Dermis microvascular lymphatic vessel endothelial cell (primary cell): ENCODE measurements around the gene ABAT. TPM values are rescaled to one million over a fixed set of nuclear protein-coding genes. Genes with fewer than 3 reads are reported as not detected.
"Not testable (repeated sequence)": the region's sequence is repeated elsewhere in the genome, so short reads cannot be mapped to it uniquely, and the experiment has no call there.

ENCODE experiments used
- DNase-seq, 2 donors: peaks; one replicate each; pipeline versions ENCODE4 v3.0.0 to v3.0.0-alpha.2; 2010; ENCODE audit warnings: low read depth in 2 of 2
- total RNA-seq: library from RNA; depleted of rRNA; stranded (reverse); fragments of >200 nt; gene quantifications from 2 replicates; pipeline ENCODE4 v1.2.1, GENCODE V29; 2014

The ABAT gene
- total RNA-seq, 1 donor from 2014 or later: 1.2 TPM

DNA sequence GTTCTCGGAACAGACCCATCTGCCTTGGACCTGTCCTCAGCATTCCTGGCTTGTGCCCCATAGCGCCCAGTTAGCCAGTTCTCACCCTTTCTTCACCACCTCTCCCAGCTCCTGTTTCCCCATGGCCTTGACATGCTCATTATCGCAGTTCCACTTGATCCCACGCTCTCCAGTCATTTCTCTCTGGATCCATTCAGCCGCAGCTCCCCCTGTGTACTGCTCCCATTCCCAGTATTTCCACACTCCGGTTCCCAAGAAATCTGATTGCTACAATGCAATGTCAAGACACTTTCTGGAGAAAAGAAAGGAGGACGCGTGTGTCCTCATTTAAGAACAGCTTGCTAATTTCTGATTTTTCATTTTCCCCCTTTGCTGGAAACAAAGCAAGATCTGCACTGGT is 67.7 kb downstream of the ABAT start:
- no peak for DNase-seq

- not testable (repeated sequence) for DNase-seq
These were observed 74.5 kb downstream of the ABAT start for GRCh38 chr16:8748944-8749343.

- peak; percentile 14 to 51 for DNase-seq
These were observed 77.3 kb downstream of the ABAT start for GRCh38 chr16:8751481-8752311.

GRCh38 chr16:8752706-8753105 is 78.3 kb downstream of the ABAT start:
- DNase-seq: no peak

DNA sequence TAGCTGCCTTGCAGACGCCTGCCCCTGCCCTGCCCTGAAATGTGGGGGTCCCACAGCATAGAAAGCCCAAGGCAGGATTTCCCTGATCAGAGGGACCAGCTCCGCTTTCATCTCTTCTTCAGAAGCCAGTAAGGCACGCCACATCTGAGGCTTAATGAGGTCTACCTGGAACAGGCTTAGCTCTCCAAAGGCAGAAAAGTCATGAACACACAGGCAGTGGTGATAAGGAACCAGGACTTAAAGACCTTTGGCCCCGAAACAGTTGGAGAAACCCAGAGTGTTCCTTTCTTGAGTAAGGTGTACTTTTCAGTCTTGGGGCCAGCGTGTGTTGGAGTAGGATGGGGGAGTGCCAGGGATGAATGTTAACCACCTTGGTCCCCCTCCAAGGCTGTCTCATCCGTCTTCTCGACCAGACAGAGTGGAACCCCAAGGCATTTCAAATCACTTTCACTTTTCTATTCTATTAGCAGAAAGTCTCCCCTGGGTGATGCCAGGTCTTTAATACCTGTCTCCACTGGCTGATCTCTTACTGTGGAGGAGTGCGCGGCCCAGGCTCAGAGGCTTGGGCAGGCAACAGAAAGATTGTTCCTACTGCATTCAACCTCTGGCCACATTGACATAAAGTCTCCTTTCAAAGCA is 79.1 kb downstream of the ABAT start:
- DNase-seq: no peak

- no peak for DNase-seq
These were observed 82.3 kb downstream of the ABAT start for GRCh38 chr16:8756755-8757154.

- DNase-seq: no peak
These were observed 83.6 kb downstream of the ABAT start for GRCh38 chr16:8758022-8758421.

DNA sequence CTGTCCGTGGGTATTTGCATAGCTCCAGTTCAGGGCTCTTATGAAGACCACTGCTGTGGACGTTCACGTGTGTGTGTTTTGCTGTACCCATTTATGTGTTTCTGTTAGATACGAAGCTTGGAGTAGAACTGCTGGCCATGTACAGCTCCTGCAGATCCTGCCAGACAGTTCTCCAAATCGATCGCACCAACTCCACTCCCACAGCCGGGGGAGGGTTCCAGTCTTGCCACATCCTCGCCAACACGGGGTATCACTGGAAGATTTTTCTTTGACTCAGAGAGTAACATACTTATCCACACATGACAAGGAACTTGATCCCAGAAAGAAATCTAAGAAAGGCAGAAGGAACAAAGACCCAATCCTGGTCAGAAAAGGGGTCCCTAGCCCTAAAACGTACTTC is 85.6 kb downstream of the ABAT start:
- no peak for DNase-seq

GRCh38 chr16:8761078-8761477 is 86.7 kb downstream of the ABAT start:
- no peak for DNase-seq

DNA sequence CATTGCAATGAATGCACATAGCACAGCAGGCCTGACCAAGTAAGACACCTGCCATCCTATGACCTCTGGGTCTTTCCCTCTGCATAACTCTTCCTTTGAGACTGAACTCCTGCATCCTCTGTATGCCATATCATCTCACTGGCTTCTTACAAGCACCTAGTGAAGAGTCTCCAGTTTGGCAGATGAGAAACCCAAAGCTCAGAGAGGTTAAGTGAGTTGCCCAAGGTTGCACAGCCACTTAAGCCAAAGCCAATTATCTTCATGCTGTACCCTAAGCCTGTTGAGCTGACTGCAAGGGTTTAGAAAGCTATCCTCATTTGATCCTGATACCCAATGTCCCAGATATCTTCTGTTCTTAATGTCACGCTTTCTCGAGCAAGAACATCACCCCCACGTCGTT is 87.8 kb downstream of the ABAT start:
- no peak for DNase-seq

DNA sequence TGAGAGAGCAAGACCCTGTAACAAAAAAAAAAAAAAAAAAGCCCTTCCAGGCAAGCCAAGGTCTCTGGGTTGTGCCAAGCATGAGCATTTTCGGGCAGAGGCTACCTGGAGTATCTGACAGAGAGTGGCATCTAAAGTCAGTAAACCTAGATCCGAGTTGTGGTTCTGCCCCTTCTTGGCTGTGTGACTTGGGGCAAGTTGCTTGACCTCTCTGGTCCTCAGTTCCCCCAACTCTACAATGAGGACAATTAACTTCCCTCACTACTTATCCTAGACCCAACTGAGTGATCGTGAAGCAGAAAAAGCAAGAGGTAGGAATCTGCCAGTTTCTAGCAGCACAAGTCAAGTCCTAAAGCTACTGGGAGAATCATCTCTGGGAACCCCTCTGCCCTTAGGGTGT is 88.7 kb downstream of the ABAT start:
- DNase-seq: no peak

DNA sequence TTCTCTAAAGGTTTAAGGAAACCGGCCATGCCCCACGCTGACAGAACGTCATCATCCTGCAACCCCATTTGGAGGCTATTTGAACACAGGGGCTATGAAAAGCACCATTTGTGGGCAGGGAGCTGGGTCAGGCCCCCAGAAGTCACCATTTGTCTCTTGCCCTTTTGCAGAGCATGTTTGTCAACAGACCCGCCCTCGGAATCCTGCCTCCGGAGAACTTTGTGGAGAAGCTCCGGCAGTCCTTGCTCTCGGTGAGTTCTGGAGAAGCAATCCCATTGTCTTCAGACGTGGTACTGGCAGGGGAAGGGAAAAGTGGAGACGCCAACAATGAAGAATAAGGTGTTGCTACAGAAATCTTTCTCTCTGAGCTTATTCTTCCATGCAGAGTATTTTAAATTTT is 89.5 kb downstream of the ABAT start:
- no peak for DNase-seq

GRCh38 chr16:8764525-8765250 is 90.3 kb downstream of the ABAT start:
- no peak for DNase-seq

GRCh38 chr16:8767176-8767575 is 92.8 kb downstream of the ABAT start:
- no peak for DNase-seq

- DNase-seq: no peak
These were observed 93.9 kb downstream of the ABAT start for GRCh38 chr16:8768283-8768682.

DNA sequence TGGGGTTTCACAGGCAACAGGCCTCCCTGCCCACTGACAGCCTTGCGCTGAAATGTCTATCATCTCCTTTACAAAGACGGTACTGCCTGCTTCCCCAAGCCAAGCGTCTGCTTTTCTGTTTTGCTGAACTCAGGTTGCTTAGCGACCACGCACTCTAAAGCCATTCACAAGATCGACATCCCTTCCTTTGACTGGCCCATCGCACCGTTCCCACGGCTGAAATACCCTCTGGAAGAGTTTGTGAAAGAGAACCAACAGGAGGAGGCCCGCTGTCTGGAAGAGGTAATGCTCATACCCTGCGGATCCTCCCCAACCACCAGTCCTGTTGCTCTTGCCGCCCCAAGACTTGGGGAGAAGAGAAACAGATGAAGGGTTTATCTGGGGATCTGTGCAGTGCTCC is 94.3 kb downstream of the ABAT start:
- no peak for DNase-seq

DNA sequence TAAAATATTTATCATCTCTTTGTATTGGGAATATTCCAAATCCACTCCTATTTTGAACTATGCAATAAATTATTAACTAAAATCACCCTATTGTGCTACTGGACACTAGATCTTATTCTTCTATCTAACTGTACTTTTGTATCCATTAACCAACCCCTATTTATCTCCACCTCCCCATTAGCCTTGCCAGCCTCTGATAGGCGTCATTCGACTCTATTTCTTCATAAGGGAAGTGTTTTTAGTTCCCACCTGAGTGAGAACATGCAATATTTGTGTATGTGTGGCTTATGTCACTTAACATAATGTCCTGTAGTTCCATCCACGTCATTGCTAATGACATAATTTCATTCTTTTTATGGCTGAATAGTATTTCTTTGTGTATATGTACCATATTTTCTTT is 99.1 kb downstream of the ABAT start:
- no peak for DNase-seq

DNA sequence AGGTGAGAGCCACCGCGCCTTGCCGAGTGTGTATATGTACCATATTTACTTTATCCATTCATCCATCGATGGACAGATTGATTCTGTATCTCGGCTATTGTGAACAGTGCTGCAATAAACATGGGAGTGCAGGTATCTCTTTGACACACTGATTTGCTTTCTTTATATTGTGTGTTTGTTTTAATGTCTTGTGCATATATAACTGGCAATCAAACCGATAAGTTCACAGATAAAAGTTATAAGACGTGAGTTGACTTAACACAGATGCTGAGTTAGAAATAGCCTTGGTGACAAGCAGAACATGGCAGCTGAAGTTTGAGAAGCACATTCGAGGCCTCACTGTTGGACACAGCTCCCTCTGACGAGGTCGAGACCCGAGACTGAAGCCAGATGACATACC is 99.8 kb downstream of the ABAT start:
- DNase-seq: no peak

DNA sequence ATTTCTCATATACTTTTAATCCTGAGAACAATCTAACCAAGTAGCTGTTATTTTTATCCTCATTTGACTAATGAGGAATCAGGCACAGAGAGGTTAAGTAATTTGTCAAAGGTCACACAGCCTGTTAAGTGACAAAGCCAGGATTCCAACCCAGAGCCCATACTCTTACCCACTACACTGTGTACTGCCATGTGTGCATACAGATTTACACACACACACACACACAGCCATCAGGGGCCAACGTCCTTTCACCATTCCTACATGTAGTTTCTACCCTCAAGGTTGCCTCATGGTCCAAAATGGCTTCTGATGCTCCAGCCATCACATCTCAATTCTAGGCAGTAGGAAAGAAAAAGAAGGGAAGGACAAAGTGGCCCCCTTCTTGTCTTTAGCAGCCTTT is 100.9 kb downstream of the ABAT start:
- no peak for DNase-seq

DNA sequence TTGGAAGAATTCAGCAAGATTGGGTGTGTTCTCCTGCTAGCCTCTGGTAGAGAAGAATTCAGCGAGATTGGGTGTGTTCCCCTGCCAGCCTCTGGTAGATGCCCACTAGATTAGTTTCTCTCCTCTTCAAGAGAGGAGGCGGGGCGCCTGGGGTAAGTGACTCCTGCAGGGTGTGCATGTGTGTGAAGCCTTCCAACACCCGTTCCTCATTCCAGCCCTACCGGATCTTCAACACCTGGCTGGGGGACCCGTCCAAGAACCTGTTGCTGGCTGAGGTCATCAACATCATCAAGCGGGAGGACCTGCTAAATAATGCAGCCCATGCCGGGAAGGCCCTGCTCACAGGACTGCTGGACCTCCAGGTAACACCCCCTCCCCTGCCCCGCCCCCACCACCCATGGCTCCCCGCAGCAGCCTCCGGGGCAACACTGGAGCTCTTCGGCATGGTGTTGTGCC is 101.7 kb downstream of the ABAT start:
- no peak for DNase-seq

- no peak for DNase-seq
These were observed 102.8 kb downstream of the ABAT start for GRCh38 chr16:8777217-8777616.

- DNase-seq: no peak
These were observed 107.4 kb downstream of the ABAT start for GRCh38 chr16:8781797-8782196.

GRCh38 chr16:8782673-8783072 is 108.3 kb downstream of the ABAT start:
- DNase-seq: no peak
